ENCODE data around the gene TRAF5.

The TRAF5 gene

DNA sequence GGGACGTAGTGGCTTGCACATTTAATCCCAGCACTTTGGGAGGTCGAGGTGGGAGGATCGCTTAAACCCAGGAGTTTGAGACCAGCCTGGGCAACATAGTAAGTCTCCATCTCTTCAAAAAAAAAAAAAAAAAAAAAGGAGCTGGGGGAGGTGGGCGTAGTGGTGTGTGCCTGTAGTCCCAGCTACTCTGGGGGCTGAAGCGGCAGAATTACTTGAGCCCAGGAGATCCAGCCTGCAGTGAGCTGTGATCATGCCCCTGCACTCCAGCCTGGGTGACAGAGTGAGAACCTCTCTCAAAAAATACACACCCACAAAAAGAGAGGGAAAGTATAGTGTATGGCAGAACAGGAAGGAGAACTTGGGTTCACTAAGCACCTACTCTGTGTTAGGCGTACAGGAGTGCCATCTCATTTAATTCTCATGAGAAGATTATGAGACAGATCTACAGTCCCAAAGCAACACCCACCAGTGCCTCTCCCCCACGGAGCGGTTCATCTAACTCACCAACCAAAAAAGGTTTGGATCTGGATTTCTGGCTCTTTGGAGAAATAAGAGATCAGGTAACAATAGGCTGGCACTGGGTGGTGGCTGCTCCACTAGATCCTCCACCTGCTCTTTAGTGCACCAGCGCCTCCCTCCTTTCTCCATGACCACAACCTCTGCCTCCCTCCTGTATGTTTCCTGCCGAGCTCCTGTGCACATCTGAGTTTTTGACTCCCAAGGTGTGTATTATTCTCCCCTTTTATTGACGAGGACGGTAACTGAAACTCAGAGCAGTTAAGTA, 1.4 kb upstream of the TRAF5 start:
- no peak for DNase-seq
- H3K4me2 ChIP-seq (ENCODE audit: low read depth, low read length): no peak overlapping the region
- no peak overlapping the region for H3K9ac ChIP-seq (ENCODE audit: low read length)
- H3K79me2 ChIP-seq (ENCODE audit: low read length): peaks cover 21% of the 10 kb centered on the region
- no peaks in the 10 kb centered on the region for H3K27me3 ChIP-seq (replicated peaks; ENCODE audit: insufficient read depth, low read length)
- H3K27ac ChIP-seq (ENCODE audit: low read length): no peak overlapping the region
- H2AFZ ChIP-seq (ENCODE audit: low read length): no peak overlapping the region
- no peaks in the 10 kb centered on the region for H3K9me3 ChIP-seq (replicated peaks; ENCODE audit: insufficient read depth, low read length)
- H3K4me3 ChIP-seq (ENCODE audit: low read length): no peak overlapping the region
- H3F3A ChIP-seq (ENCODE audit: insufficient read depth, low read length): peaks cover 30% of the 10 kb centered on the region
- no peaks in the 10 kb centered on the region for H3K36me3 ChIP-seq (replicated peaks; ENCODE audit: insufficient read depth, low read length)
- TF ChIP-seq EZH2 (optimal IDR thresholded peaks at IDR 0.05; ENCODE audit: low read depth, low read length) (no peak), EZH2phosphoT487 (IDR thresholded peaks at IDR 0.05; ENCODE audit: low read length) (no peak)
- TF ChIP-seq, protein P1, sequence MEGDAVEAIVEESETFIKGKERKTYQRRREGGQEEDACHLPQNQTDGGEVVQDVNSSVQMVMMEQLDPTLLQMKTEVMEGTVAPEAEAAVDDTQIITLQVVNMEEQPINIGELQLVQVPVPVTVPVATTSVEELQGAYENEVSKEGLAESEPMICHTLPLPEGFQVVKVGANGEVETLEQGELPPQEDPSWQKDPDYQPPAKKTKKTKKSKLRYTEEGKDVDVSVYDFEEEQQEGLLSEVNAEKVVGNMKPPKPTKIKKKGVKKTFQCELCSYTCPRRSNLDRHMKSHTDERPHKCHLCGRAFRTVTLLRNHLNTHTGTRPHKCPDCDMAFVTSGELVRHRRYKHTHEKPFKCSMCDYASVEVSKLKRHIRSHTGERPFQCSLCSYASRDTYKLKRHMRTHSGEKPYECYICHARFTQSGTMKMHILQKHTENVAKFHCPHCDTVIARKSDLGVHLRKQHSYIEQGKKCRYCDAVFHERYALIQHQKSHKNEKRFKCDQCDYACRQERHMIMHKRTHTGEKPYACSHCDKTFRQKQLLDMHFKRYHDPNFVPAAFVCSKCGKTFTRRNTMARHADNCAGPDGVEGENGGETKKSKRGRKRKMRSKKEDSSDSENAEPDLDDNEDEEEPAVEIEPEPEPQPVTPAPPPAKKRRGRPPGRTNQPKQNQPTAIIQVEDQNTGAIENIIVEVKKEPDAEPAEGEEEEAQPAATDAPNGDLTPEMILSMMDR (IDR thresholded peaks at IDR 0.05; ENCODE audit: low read length): no peak
- no peaks in the 10 kb centered on the region for H3K9me2 ChIP-seq (replicated peaks; ENCODE audit: insufficient read depth, low read length)
- H4K20me1 ChIP-seq (ENCODE audit: insufficient read depth, low read length): no peaks in the 10 kb centered on the region; the same call in 1 of the 2 replicates
- peaks cover 34% of the 10 kb centered on the region for H3K4me1 ChIP-seq (ENCODE audit: low read length)

DNA sequence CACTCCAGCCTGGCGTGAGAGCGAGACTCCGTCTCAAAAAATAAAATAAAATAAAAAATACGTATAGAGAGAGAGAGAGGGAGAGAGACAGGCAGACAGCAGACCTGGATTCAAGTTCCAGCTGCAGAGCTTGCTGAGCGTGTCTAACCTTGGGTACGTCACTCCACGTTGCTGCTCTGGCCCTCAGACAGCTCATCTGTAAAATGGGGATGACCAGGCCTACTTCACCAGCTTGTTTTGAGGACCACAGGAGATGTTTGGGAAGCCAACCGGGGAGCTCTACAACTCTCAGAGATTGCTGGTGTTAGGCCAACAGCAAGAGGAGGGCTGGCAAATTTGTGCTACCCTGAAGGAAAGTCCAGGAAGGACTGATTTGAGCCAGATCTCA, 499 bp upstream of the TRAF5 start:
- H3F3A ChIP-seq (ENCODE audit: insufficient read depth, low read length): peaks cover 30% of the 10 kb centered on the region
- H3K79me2 ChIP-seq (ENCODE audit: low read length): peaks cover 30% of the 10 kb centered on the region
- no peaks in the 10 kb centered on the region; the same call in 1 of the 2 replicates for H4K20me1 ChIP-seq (ENCODE audit: insufficient read depth, low read length)
- peak overlapping the region; percentile 38; the same call in 1 of the 2 replicates for H3K27ac ChIP-seq (ENCODE audit: low read length)
- no peaks in the 10 kb centered on the region for H3K27me3 ChIP-seq (replicated peaks; ENCODE audit: insufficient read depth, low read length)
- H3K36me3 ChIP-seq (replicated peaks; ENCODE audit: insufficient read depth, low read length): no peaks in the 10 kb centered on the region
- H3K4me1 ChIP-seq (ENCODE audit: low read length): peaks cover 43% of the 10 kb centered on the region
- peak overlapping the region; percentile 87 for H2AFZ ChIP-seq (ENCODE audit: low read length)
- no peaks in the 10 kb centered on the region for H3K9me3 ChIP-seq (replicated peaks; ENCODE audit: insufficient read depth, low read length)
- DNase-seq: no peak
- peak overlapping the region; percentile 58 for H3K4me3 ChIP-seq (ENCODE audit: low read length)
- peak overlapping the region; percentile 92 for H3K4me2 ChIP-seq (ENCODE audit: low read depth, low read length)
- H3K9me2 ChIP-seq (replicated peaks; ENCODE audit: insufficient read depth, low read length): no peaks in the 10 kb centered on the region
- TF ChIP-seq, protein P1 (IDR thresholded peaks at IDR 0.05; ENCODE audit: low read length): no peak
- peak overlapping the region; percentile 54 for H3K9ac ChIP-seq (ENCODE audit: low read length)

GRCh38 chr1:211327346-211327921, 801 bp downstream of the TRAF5 start:
- H3K27ac ChIP-seq (ENCODE audit: low read length): peak overlapping the region; percentile 66

More at GRCh38 chr1:211327346-211327921, 801 bp downstream of the TRAF5 start:
- peak overlapping the region; percentile 58 for H3K9ac ChIP-seq (ENCODE audit: low read length)
- peaks cover 30% of the 10 kb centered on the region for H3F3A ChIP-seq (ENCODE audit: insufficient read depth, low read length)
- no peaks in the 10 kb centered on the region; the same call in 1 of the 2 replicates for H4K20me1 ChIP-seq (ENCODE audit: insufficient read depth, low read length)
- peak overlapping the region; percentile 59 for H2AFZ ChIP-seq (ENCODE audit: low read length)
- no peaks in the 10 kb centered on the region for H3K36me3 ChIP-seq (replicated peaks; ENCODE audit: insufficient read depth, low read length)
- H3K4me3 ChIP-seq (ENCODE audit: low read length): peak overlapping the region; percentile 66
- H3K9me2 ChIP-seq (replicated peaks; ENCODE audit: insufficient read depth, low read length): no peaks in the 10 kb centered on the region
- TF ChIP-seq EZH2 (optimal IDR thresholded peaks at IDR 0.05; ENCODE audit: low read depth, low read length): no peak
- TF ChIP-seq, protein P1 (IDR thresholded peaks at IDR 0.05; ENCODE audit: low read length): no peak
- no peak for TF ChIP-seq EZH2phosphoT487 (IDR thresholded peaks at IDR 0.05; ENCODE audit: low read length)
- DNase-seq: peak; percentile 70
- peak overlapping the region; percentile 84 for H3K4me2 ChIP-seq (ENCODE audit: low read depth, low read length)
- peaks cover 41% of the 10 kb centered on the region for H3K79me2 ChIP-seq (ENCODE audit: low read length)
- no peaks in the 10 kb centered on the region for H3K9me3 ChIP-seq (replicated peaks; ENCODE audit: insufficient read depth, low read length)
- H3K4me1 ChIP-seq (ENCODE audit: low read length): peaks cover 46% of the 10 kb centered on the region
- H3K27me3 ChIP-seq (replicated peaks; ENCODE audit: insufficient read depth, low read length): no peaks in the 10 kb centered on the region
